Mammary epithelial cell (primary cell): ENCODE data around the gene OLIG3.

ENCODE experiments used
- CTCF ChIP-seq, 2 donors: IDR thresholded peaks in 1 of 2; conservative IDR thresholded peaks in 1 of 2; 2 replicates each; pipeline ENCODE4 v1.5.1; 2011 to 2012; ENCODE audit warnings: inconsistent platforms in 2 of 2, low read length in 2 of 2, mild to moderate bottlenecking in 2 of 2, control low read depth in 1 of 2, low read depth in 1 of 2; ENCODE audit not compliant: insufficient read depth in 1 of 2; ENCODE audit errors: extremely low read depth in 1 of 2
- EZH2 ChIP-seq: IDR thresholded peaks from 2 replicates; pipeline ENCODE4 v1.6.1; 2012; ENCODE audit warnings: low read length, inconsistent platforms, borderline replicate concordance

GRCh38 chr6:137486416-137486815 is 7.8 kb downstream of the OLIG3 start:
- TF ChIP-seq CTCF (conservative IDR thresholded peaks at IDR 0.05 in 1 of 2, IDR thresholded peaks at IDR 0.05 in 1 of 2; ENCODE audit: extremely low read depth in 1 of 2, insufficient read depth in 1 of 2, low read depth in 1 of 2, low read length in 2 of 2) (no peak), EZH2 (no peak)
